ENCODE data around the gene RCOR2.
"Not testable (repeated sequence)": the region's sequence is repeated elsewhere in the genome, so short reads cannot be mapped to it uniquely, and the experiment has no call there.

RCOR2 gene

DNA sequence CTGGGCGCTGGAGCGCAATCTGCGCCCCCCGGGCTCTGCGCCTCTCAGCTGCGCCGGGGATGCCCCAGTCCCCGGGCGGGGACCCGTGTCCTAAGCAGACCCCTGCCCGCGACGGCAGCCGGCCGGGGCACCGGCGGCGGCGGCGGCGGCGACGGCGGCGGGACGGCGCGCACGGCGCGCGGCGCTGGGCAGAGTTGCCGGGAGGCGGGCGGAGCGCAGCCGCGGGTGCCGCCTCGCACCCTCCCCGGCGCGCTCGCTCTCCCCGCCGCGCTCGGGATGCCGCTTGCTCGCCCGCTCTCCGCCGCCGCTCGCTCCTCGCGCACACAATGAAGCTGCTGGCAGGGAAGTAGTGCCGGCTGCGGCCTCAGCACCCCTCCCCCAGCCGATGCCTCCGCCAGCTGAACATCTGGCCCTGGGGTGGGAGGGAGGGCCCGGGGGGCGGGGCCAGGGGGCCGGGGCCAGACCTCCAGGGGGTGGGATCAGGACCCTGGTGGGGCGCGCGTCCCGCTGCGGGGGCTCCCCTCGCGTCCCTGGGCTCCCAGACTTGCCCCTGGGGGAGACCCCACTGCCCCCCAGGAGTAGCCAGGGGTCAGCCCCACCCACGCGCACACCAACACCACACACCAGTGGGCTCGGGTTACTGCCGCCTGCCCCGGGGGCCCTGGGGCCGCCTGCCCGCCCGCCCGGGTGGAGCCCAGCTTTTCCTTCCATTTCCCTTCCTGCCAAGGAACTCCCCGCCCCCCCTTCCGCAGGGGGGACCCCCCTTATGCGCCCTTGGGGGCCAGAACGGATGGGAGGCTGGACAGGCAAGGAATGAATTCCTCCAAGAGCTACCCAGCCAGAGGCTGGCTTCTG lies at the start of gene RCOR2:
Gene RCOR2 (minus strand): TSS at position 328 of the 855 bp plus-strand sequence. CDS start 708 bp downstream, outside the sequence.
- peak within 1 kb of the TSS; percentile 65 for H3K4me3 ChIP-seq (ENCODE audit: low read length)
- TF ChIP-seq, protein P1, sequence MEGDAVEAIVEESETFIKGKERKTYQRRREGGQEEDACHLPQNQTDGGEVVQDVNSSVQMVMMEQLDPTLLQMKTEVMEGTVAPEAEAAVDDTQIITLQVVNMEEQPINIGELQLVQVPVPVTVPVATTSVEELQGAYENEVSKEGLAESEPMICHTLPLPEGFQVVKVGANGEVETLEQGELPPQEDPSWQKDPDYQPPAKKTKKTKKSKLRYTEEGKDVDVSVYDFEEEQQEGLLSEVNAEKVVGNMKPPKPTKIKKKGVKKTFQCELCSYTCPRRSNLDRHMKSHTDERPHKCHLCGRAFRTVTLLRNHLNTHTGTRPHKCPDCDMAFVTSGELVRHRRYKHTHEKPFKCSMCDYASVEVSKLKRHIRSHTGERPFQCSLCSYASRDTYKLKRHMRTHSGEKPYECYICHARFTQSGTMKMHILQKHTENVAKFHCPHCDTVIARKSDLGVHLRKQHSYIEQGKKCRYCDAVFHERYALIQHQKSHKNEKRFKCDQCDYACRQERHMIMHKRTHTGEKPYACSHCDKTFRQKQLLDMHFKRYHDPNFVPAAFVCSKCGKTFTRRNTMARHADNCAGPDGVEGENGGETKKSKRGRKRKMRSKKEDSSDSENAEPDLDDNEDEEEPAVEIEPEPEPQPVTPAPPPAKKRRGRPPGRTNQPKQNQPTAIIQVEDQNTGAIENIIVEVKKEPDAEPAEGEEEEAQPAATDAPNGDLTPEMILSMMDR (conservative IDR thresholded peaks at IDR 0.05; ENCODE audit: low read length): no peak
- DNase-seq (ENCODE audit: low read depth): peak; percentile 90

DNA sequence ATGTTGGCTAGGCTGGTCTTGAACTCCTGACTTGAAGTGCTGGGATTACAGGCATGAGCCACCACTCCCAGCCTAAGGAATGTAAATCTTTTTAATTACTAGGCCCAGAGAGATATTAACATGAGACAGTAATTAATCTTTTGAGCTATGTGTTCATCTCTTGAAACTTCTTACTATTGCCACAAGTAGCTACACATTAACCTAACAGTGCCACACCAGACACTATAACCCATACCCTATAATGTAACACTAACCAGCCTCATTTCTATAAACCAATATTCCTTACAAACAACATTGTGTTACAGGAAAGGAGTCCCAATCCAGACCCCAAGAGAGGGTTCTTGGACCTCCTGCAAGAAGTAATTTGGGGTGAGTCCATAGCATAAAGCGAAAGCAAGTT lies 49.5 kb upstream of the RCOR2 start:
- TF ChIP-seq, protein P1 (conservative IDR thresholded peaks at IDR 0.05; ENCODE audit: low read length): no peak
- no peak overlapping the region for H3K4me3 ChIP-seq (ENCODE audit: low read length)
- DNase-seq (ENCODE audit: low read depth): no peak

DNA sequence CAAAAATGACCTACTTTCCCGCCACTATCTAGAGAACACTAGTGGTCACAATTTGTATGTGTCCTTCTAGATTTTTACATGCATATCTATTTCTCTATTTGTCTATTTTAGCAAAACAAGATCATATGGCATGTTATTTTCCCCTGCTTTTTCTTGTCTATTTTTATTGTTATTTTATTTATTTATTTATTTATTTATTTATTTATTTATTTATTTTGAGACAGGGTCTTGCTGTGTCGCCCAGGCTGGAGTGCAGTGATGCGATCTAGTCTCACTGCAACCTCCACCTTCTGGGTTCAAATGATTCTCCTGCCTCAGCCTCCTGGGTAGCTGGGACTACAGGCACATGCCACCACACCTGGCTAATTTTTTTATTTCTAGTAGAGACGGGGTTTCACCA lies 46.9 kb upstream of the RCOR2 start:
- not testable (repeated sequence) for H3K4me3 ChIP-seq (ENCODE audit: low read length); DNase-seq (ENCODE audit: low read depth)

DNA sequence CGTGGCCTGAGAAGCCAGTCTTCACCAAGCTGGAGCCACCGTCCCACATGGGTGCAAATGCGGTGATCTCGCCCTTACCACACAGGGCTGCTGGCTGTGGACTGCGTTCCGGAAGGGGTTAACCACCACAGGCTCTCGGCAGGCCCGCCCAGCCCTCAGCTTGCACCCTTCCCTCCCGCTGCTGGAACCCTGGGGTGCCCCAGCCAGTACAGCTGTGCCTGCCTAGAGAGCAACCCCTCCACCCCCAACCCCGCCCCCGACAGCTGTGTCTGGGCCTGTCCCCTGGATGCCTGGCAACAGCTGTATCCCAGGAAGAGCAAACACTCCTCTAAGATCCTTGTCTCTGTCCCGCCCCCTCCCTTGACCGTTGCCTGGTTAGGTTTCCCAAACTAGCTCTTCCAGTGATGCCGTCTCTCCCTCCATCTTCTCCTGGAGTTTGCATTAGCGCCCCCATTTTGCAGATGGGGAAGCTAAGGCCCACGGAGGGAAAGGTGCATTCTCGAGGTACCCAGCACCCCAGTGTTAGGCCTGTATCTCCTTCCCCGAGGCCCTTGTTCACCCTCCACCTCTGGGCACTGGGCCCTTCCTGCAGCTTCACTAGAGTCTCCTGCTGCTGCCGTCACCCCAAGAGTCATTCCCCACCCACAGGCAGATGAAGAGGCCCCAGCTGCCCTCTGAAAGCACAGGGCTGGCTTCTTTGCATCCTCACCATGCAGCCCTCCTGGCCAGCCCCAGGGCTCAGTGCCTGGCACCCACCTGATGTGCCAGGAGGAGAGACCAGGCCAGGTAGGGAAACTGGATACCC lies 44.8 kb upstream of the RCOR2 start:
- H3K4me3 ChIP-seq (ENCODE audit: low read length): no peak overlapping the region
- peak; percentile 68 for DNase-seq (ENCODE audit: low read depth)
- TF ChIP-seq, protein P1 (conservative IDR thresholded peaks at IDR 0.05; ENCODE audit: low read length): no peak

DNA sequence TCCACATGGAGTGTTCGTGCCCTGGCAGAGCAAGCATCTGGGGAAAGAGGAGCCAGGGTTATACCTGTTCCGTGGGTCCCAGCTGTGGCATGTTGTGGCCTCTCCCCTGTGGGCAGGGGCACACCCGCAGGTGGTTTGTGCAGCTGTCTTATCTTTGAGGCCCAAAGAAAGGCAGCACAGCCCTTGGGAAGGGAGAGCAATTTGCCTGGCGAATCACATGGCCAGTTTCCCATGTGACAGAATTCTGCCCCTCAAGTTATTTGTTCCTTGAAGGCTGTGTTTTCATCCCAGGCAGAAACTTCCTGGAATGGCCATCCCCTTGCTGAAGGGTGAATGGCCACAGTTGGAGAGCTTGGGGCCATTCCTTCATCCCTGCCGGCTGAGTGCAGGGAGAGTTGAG lies 41.0 kb upstream of the RCOR2 start:
- no peak overlapping the region for H3K4me3 ChIP-seq (ENCODE audit: low read length)
- TF ChIP-seq, protein P1 (conservative IDR thresholded peaks at IDR 0.05; ENCODE audit: low read length): no peak
- no peak for DNase-seq (ENCODE audit: low read depth)

DNA sequence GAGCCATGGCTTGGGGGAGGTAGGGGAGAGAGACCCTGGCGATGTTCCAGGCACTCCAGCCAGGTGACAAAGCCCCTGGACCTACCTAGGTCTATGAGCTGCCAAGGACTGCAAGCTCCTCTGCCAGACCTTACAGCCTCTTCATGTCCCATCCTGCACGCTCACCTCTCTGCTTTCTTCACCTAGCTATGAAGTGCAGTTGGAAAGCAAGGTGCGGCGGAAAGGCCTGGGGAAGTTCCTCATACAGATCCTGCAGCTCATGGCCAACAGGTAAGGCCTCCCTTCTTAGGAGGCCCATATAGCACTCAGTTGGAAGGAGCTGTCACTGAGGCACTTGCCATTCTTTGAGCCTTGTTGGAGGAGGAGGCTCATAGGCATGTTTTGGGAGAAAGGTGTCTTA lies 35.6 kb upstream of the RCOR2 start:
- DNase-seq (ENCODE audit: low read depth): no peak
- TF ChIP-seq, protein P1 (conservative IDR thresholded peaks at IDR 0.05; ENCODE audit: low read length): no peak
- no peak overlapping the region for H3K4me3 ChIP-seq (ENCODE audit: low read length)

DNA sequence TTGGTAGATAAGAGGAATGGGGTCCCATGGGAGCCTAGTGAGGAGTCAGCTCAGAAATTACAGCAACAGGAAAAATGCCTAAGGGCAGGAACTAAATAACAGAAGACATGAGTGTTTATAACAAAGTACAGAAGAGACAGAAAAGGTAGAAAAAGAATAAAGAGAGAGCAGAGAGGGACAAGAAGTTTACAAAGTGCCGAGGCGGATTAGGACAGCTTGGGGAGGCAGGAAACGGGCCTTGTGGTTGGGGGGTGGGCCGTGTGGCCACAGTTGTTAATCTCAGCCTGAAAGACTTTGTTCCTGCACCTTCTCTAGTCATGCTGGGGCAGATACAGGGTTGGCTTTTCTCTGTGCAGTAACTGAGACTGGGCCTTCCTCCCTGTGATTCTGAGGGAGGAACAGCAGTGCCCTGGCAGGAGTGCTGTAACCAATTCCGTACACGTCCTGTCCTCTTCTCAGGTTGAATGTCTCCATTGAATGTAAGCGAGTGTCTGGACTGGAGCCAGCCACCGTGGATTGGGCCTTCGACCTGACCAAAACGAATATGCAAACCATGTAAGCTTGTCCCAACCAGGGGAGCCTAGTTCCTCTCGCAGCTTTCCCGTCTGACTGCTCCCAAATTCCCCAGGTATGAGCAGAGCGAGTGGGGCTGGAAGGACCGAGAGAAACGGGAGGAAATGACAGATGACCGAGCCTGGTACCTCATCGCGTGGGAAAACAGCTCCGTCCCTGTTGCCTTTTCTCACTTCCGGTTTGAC lies 35.0 kb upstream of the RCOR2 start:
- H3K4me3 ChIP-seq (ENCODE audit: low read length): no peak overlapping the region
- DNase-seq (ENCODE audit: low read depth): no peak
- TF ChIP-seq, protein P1 (conservative IDR thresholded peaks at IDR 0.05; ENCODE audit: low read length): no peak

Data from AG10803 (cell line).